HTR-8/SVneo (cell line): ENCODE data around the gene NDFIP2.

Experiments used
- DNase-seq: peaks from one replicate; pipeline ENCODE4 v3.0.0; 2011; ENCODE audit warnings: low spot score, mixed read lengths; ENCODE audit not compliant: insufficient read length
- FAIRE-seq: peaks from 2 replicates; lab custom pipeline; 2011; peaks lifted over from hg19 to GRCh38; lab: Jason Lieb, UNC

Gene NDFIP2

GRCh38 chr13:79480954-79481684 lies at the start of gene NDFIP2:
Gene NDFIP2 (plus strand): TSS chr13:79481155. CDS start chr13:79481204, 49 bp downstream.
- peak; percentile 74 for FAIRE-seq
- peak; percentile 51 for DNase-seq

- FAIRE-seq: no peak
These were observed 48.9 kb upstream of the NDFIP2 start for GRCh38 chr13:79432086-79432485.

DNA sequence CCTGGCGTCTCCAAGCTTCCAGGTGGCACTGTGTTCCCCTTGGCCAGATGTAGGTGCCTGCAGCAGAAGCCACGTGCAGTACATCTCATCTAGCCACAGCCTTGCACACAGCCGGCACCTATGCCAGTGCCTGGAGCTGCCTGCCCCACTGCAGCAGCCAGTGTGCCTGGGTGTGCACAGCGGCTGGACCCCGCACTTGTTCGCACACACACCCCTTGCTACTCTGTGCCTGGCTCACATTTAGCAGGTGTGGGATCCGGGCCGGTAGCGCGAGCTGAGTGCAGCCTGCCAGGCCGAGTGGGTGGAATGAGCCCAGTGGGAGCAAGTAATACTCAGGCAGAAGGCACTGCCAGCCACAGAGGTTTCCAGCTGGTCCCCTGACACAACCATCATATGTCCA lies 48.0 kb upstream of the NDFIP2 start:
- no peak for FAIRE-seq
- DNase-seq: no peak

More at GRCh38 chr13:79432086-79432485, 48.9 kb upstream of the NDFIP2 start:
- no peak for DNase-seq

- FAIRE-seq (no peak), DNase-seq (no peak)
These were observed 46.4 kb upstream of the NDFIP2 start for GRCh38 chr13:79434556-79434955.

GRCh38 chr13:79435561-79435990 lies 45.4 kb upstream of the NDFIP2 start:
- DNase-seq: no peak
- no peak for FAIRE-seq

DNA sequence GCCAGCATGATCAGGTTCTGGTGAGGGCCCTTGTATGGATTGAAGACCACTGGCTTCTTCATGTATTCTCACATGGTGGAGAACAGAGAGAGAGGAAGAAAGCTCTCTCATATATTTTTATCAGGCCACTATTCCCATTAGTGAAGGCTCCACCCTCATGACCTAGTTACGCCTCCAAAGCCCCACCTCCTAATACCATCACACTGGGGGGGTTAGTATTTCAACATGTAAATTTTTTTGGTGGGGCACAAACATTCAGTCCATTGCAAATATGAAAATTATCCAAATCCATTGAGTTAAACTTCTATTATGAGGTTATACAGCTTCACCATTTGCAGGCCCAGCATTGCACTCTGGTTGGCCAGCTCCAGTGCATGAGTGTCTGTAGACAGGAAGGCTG lies 41.7 kb upstream of the NDFIP2 start:
- FAIRE-seq: no peak
- no peak for DNase-seq

DNA sequence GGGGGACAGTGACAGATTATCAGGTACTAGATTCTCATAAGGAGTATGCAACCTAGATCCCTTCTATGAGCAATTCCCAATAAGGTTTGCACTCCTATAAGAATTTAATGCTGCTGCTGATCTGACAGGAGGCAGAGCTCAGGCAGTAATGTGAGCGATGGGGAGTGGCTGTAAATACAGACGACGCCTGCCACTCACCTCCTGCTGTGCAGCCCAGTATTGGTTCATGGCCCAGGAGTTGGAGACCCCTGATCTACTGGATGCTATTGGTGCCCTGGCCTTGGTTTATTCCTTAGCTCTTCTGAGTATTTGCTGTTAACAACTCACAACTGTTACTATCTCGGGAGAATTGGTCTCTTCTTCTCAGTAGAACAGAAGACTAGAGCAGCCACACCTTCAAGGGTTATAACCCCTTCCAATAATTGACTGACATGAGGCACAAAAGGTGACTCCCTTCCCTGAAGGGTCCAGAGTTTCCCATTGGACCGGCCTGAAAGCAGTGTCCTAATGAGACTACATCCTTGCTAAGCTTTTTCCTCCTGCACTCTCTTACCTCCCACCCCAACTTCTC lies 39.9 kb upstream of the NDFIP2 start:
- FAIRE-seq (no peak), DNase-seq (no peak)

GRCh38 chr13:79442221-79442620 lies 38.7 kb upstream of the NDFIP2 start:
- no peak for FAIRE-seq
- DNase-seq: no peak

GRCh38 chr13:79442706-79443105 lies 38.2 kb upstream of the NDFIP2 start:
- FAIRE-seq: no peak

GRCh38 chr13:79445968-79446645 lies 34.8 kb upstream of the NDFIP2 start:
- DNase-seq (no peak), FAIRE-seq (no peak)

More at GRCh38 chr13:79442706-79443105, 38.2 kb upstream of the NDFIP2 start:
- no peak for DNase-seq

DNA sequence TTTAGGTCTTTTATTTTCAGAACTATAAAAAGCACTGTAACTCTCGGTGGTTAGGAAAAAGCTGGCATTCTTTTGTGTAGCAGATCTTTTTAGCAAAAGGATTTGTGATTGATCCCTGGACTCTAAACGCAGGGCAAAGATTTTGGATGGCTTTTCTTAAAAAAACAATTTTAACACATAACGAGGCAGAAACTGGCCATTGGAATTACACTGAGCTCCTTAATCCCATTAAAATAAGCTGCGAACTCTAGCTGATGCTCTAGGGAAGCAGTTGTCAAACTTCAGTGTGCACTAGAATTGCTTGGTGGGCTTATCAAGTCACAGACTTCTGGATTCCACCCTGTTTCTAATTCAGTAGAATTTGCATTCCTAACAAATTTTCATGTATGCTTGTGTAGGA lies 33.8 kb upstream of the NDFIP2 start:
- FAIRE-seq (no peak), DNase-seq (no peak)

GRCh38 chr13:79447741-79448140 lies 33.2 kb upstream of the NDFIP2 start:
- no peak for DNase-seq
- no peak for FAIRE-seq

DNA sequence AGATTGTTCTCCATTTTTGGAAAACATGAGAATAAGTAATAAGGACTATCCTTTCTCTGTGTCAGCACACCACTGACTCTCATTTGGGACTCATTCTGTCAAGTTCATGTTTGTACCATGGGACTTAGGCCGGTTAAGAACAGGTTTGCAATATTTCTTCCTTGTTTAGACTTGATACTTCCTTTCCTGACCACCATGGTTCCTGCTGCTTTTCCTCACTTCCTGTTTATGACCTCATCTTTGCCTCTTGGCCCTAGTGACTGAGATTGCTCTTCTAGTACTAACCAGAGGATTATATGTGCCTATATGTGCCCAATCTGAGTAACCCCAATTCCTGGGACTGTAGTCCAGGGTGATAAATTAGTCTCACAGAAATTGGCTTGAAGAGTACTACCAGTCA lies 32.5 kb upstream of the NDFIP2 start:
- FAIRE-seq (no peak), DNase-seq (no peak)

DNA sequence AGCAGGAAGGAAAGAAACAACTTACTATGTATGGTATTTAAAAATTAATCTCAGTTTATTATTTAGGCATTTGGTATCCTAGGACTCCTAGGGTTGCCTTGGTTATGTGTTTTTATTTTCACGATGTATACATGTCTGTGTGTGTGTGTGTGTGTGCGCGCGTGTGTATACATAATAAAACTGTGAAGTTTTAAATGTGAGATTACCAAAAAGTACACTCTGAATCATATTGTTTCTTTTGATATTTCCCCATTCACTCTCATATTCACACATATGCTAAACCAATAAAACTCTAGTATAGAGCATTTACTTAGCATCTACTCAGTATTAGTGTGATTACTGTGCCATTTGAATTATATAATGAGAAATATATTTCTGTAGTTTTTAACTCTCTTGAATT lies 30.8 kb upstream of the NDFIP2 start:
- no peak for FAIRE-seq
- no peak for DNase-seq

- peak; percentile 31 for DNase-seq
- peak; percentile 26 for FAIRE-seq
These were observed 29.4 kb upstream of the NDFIP2 start for GRCh38 chr13:79451500-79451962.

DNA sequence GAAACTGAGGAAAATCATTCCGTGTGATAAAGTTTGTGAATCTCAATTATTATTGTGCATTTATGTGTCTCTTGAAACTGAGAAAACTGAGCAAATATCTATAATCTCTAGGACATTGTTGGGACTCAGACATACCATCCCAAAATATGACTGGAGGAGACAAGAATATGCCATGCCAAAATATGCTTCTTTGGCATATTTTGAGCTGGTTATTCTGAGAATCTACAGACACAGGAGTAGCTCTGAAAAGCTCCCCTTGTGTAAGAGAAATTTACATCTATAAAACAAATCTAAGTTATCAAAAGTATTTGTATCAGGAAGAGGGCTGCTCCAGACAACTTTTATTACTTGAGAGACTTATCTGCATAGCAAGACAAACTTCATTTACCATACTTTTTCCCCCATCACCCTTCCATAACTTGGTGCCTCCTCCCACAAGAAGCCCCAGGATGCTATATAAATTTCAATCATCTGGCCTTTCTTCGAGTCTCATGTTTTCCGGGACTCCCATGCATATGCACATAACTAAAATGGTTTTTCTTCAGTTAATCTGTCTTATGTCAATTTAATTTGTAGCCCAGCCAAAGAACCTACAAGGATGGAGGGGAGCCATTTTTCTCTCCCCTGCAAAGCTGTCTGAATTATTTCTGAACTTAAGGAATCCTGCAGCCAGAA lies 28.6 kb upstream of the NDFIP2 start:
- DNase-seq (no peak), FAIRE-seq (no peak)

GRCh38 chr13:79455331-79455730 lies 25.6 kb upstream of the NDFIP2 start:
- FAIRE-seq: no peak
- DNase-seq: no peak

DNA sequence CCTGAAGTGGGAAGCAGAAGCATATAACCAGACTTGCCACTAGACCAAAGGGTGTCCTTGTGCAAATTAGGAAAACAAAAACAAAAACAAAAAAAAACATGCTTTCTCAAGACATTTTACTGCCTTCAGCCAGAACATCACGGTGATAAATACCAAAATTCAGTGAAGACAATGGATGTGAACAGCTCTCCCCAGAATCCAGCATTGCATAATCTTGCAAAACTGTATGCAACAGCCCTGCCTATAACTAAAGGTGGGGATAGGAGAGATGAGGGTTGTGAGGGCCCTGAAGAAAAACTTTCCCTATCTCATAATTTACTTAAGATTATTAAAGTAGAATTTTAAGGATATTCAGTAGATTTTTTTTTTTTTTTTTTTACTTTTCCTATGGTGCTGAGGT lies 24.9 kb upstream of the NDFIP2 start:
- FAIRE-seq (no peak), DNase-seq (no peak)

DNA sequence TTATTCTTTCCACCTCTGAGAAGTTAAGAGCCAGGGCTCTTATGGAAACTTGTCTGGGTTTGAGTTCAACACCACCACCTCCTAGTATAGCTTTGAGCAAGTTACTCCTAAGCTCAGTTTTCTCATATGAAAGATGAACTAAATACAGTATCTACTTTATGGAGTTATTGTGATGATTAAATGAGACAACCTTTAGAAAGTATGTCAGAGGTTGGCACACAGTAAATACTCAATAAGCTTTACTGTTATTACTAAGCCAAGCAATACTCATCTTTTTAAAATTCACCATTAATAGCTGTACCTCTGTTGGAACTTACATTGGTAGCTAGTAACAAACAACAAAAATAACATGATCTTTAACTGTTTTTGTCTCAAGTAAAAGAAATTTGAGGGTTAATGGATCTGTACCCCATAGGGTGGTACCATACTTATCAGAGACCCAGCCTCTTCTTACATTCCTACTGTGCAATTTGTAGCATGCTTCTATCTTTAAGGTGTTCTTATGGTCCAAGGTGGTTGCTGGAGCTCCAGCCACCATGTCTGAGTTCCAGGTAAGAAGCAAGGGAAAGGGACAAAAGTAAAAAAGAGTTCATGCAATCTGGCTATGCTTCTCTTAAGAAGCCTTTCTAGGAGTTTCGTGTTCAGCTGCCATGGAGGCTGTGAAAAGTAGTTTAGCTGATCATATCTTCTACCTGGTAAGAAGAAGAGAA lies 24.1 kb upstream of the NDFIP2 start:
- no peak for FAIRE-seq
- DNase-seq: no peak

DNA sequence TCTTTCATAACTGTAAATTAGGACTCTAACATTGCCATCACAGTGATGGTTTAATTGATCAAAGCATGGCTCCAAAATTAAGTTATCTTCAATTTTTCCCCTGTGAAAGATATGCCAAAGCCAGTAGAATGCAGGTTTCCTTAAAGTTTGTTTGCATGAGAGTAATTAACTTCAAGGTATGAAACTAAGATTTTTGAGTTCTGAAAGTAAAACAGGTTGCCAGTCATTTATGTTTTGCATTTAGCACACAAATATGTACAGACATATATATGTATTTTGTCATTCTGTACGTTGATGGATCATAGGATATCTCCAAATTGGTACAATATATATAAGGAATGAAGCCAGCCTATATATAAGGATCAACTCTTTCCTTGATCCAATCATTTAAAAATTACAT lies 23.6 kb upstream of the NDFIP2 start:
- FAIRE-seq: no peak
- no peak for DNase-seq
